ACHN (cell line): ENCODE results near the gene DPY19L1.
"Not testable (repeated sequence)": the region's sequence is repeated elsewhere in the genome, so short reads cannot be mapped to it uniquely, and the experiment has no call there.

Source experiments
- DNase-seq: peaks from one replicate; pipeline ENCODE4 v3.0.0-alpha.2; 2015
- in situ Hi-C: cut with HindIII; loops from 2 replicates; pipeline ENCODE4 v1.10.0; 2017; ENCODE audit warnings: low sequenced_read_pairs, low pct_ligation_motif_present, low pct_unique_long_range_greater_than_20kb

DPY19L1 gene

GRCh38 chr7:35003679-35004303 lies 33.5 kb downstream of the DPY19L1 start:
- in situ Hi-C loops = no loop called here
- peak; percentile 99 for DNase-seq

- peak; percentile 63 for DNase-seq
- in situ Hi-C loops = not testable (repeated sequence)
Observed at GRCh38 chr7:35003177-35003650, 34.1 kb downstream of the DPY19L1 start.

GRCh38 chr7:34998335-34998734 lies 39.0 kb downstream of the DPY19L1 start:
- in situ Hi-C loops, DNase-seq: not testable (repeated sequence)

GRCh38 chr7:34996423-34997090 lies 40.7 kb downstream of the DPY19L1 start:
- DNase-seq, in situ Hi-C loops: not testable (repeated sequence)

GRCh38 chr7:34995757-34996156 lies 41.5 kb downstream of the DPY19L1 start:
- no peak for DNase-seq
- in situ Hi-C loops = no loop called here

- DNase-seq = peak; percentile 88
- in situ Hi-C loops = no loop called here
Observed at GRCh38 chr7:34991938-34992840, 45.1 kb downstream of the DPY19L1 start.

- in situ Hi-C loops, DNase-seq: not testable (repeated sequence)
Observed at GRCh38 chr7:34988442-34989125, 48.7 kb downstream of the DPY19L1 start.

GRCh38 chr7:34985155-34985554 lies 52.1 kb downstream of the DPY19L1 start:
- DNase-seq, in situ Hi-C loops: not testable (repeated sequence)

GRCh38 chr7:34984140-34984539 lies 53.1 kb downstream of the DPY19L1 start:
- DNase-seq, in situ Hi-C loops: not testable (repeated sequence)

GRCh38 chr7:34982371-34983019 lies 54.8 kb downstream of the DPY19L1 start:
- DNase-seq = no peak
- in situ Hi-C loops = no loop called here

- in situ Hi-C loops, DNase-seq: not testable (repeated sequence)
Observed at GRCh38 chr7:34979124-34979523, 58.2 kb downstream of the DPY19L1 start.

GRCh38 chr7:34973400-34973760 lies 63.9 kb downstream of the DPY19L1 start:
- in situ Hi-C loops = no loop called here
- no peak for DNase-seq

GRCh38 chr7:34972739-34973399 lies 64.4 kb downstream of the DPY19L1 start:
- DNase-seq, in situ Hi-C loops: not testable (repeated sequence)

GRCh38 chr7:34967818-34968217 lies 69.5 kb downstream of the DPY19L1 start:
- DNase-seq, in situ Hi-C loops: not testable (repeated sequence)

- DNase-seq, in situ Hi-C loops: not testable (repeated sequence)
Observed at GRCh38 chr7:34966504-34966903, 70.8 kb downstream of the DPY19L1 start.

GRCh38 chr7:34958021-34958420 lies 79.3 kb downstream of the DPY19L1 start:
- DNase-seq = no peak
- in situ Hi-C loops = no loop called here

- no peak for DNase-seq
- in situ Hi-C loops = no loop called here
Observed at GRCh38 chr7:34952822-34953221, 84.5 kb downstream of the DPY19L1 start.

- in situ Hi-C loops = no loop called here
- no peak for DNase-seq
Observed at GRCh38 chr7:34949361-34949760, 87.9 kb downstream of the DPY19L1 start.
